ENCODE results near the gene PRELID3B.

PRELID3B gene

GRCh38 chr20:59042151-59042795 is at the start of gene PRELID3B:
PRELID3B (minus strand) TSS chr20:59042786; CDS start chr20:59042730, 56 bp downstream.
- DNase-seq (ENCODE audit: low read depth), result no peak

- DNase-seq (ENCODE audit: low read depth), result peak; percentile 86
Observed at GRCh38 chr20:59087829-59088433, 45.3 kb upstream of the PRELID3B start.

- DNase-seq (ENCODE audit: low read depth), result no peak
Observed at GRCh38 chr20:59086923-59087322, 44.3 kb upstream of the PRELID3B start.

GRCh38 chr20:59084041-59084850 is 41.7 kb upstream of the PRELID3B start:
- DNase-seq (ENCODE audit: low read depth), result no peak

- DNase-seq (ENCODE audit: low read depth), result no peak
Observed at GRCh38 chr20:59082981-59083380, 40.4 kb upstream of the PRELID3B start.

GRCh38 chr20:59082077-59082740 is 39.6 kb upstream of the PRELID3B start:
- no peak for DNase-seq (ENCODE audit: low read depth)

GRCh38 chr20:59081036-59081435 is 38.5 kb upstream of the PRELID3B start:
- DNase-seq (ENCODE audit: low read depth), result no peak

GRCh38 chr20:59078231-59078630 is 35.6 kb upstream of the PRELID3B start:
- DNase-seq (ENCODE audit: low read depth), result no peak

GRCh38 chr20:59077705-59078104 is 35.1 kb upstream of the PRELID3B start:
- DNase-seq (ENCODE audit: low read depth), result no peak

GRCh38 chr20:59075934-59076508 is 33.4 kb upstream of the PRELID3B start:
- no peak for DNase-seq (ENCODE audit: low read depth)

GRCh38 chr20:59074456-59074855 is 31.9 kb upstream of the PRELID3B start:
- DNase-seq (ENCODE audit: low read depth), result no peak

GRCh38 chr20:59073582-59073981 is 31.0 kb upstream of the PRELID3B start:
- no peak for DNase-seq (ENCODE audit: low read depth)

GRCh38 chr20:59071216-59071615 is 28.6 kb upstream of the PRELID3B start:
- no peak for DNase-seq (ENCODE audit: low read depth)

GRCh38 chr20:59069026-59069425 is 26.4 kb upstream of the PRELID3B start:
- no peak for DNase-seq (ENCODE audit: low read depth)

- DNase-seq (ENCODE audit: low read depth), result no peak
Observed at GRCh38 chr20:59068534-59068933, 25.9 kb upstream of the PRELID3B start.

GRCh38 chr20:59064214-59064722 is 21.7 kb upstream of the PRELID3B start:
- no peak for DNase-seq (ENCODE audit: low read depth)

GRCh38 chr20:59063358-59064213 is 21.0 kb upstream of the PRELID3B start:
- no peak for DNase-seq (ENCODE audit: low read depth)

GRCh38 chr20:59062081-59062480 is 19.5 kb upstream of the PRELID3B start:
- no peak for DNase-seq (ENCODE audit: low read depth)

- no peak for DNase-seq (ENCODE audit: low read depth)
Observed at GRCh38 chr20:59055302-59055701, 12.7 kb upstream of the PRELID3B start.

GRCh38 chr20:59051666-59052185 is 9.1 kb upstream of the PRELID3B start:
- no peak for DNase-seq (ENCODE audit: low read depth)

GRCh38 chr20:59050437-59050836 is 7.9 kb upstream of the PRELID3B start:
- DNase-seq (ENCODE audit: low read depth), result no peak

All from stimulated activated CD8-positive, alpha-beta memory T cell treated with anti-CD3 and anti-CD28 coated beads, Interleukin-15, amount 100 ng/mL, for 1 hour (primary cell).